H9 (cell line): Measurements from ENCODE around the gene LIPC. TPM values are rescaled to one million over a fixed set of nuclear protein-coding genes. Genes with fewer than 3 reads are reported as not detected.

Experiments
- DNase-seq: peaks from one replicate; pipeline ENCODE4 v3.0.0-alpha.2; 2017
- H2AFZ ChIP-seq: one replicate; pipeline ENCODE4 v1.6.1; 2013; ENCODE audit warnings: mild to moderate bottlenecking, low read length, control low read depth, moderate library complexity
- H2AK5ac ChIP-seq: 2 replicates; pipeline ENCODE4 v1.6.1; 2013; ENCODE audit warnings: low read length, control low read depth, mixed read lengths; ENCODE audit not compliant: insufficient read length
- H2BK120ac ChIP-seq: one replicate; pipeline ENCODE4 v1.6.1; 2013; ENCODE audit warnings: low read depth, mild to moderate bottlenecking, low read length, control low read depth, inconsistent platforms; ENCODE audit not compliant: poor library complexity, severe bottlenecking
- H2BK12ac ChIP-seq: 2 replicates; pipeline ENCODE4 v1.6.1; 2013; ENCODE audit warnings: low read length, control low read depth, mixed read lengths, low read depth; ENCODE audit not compliant: insufficient read length
- H2BK15ac ChIP-seq: 2 replicates; pipeline ENCODE4 v1.6.1; 2013; ENCODE audit warnings: low read depth, low read length, control low read depth
- H2BK20ac ChIP-seq: one replicate; pipeline ENCODE4 v1.6.1; 2013; ENCODE audit warnings: low read depth, mild to moderate bottlenecking, low read length, control low read depth, inconsistent platforms; ENCODE audit not compliant: poor library complexity, severe bottlenecking
- H2BK5ac ChIP-seq: 2 replicates; pipeline ENCODE4 v1.6.1; 2013; ENCODE audit warnings: low read length, control low read depth, mixed read lengths; ENCODE audit not compliant: insufficient read length
- H3K14ac ChIP-seq: 2 replicates; pipeline ENCODE4 v1.6.1; 2013; ENCODE audit warnings: low read length, control low read depth; ENCODE audit not compliant: insufficient read depth
- H3K18ac ChIP-seq: 2 replicates; pipeline ENCODE4 v1.6.1; 2013; ENCODE audit warnings: low read depth, mild to moderate bottlenecking, mixed read lengths, low read length, control low read depth; ENCODE audit not compliant: insufficient read length
- H3K23ac ChIP-seq: 2 replicates; pipeline ENCODE4 v1.6.1; 2013; ENCODE audit warnings: low read length, control low read depth, mixed read lengths, low read depth; ENCODE audit not compliant: insufficient read length
- H3K23me2 ChIP-seq: 2 replicates; pipeline ENCODE4 v1.6.1; 2013; ENCODE audit warnings: low read depth, mild to moderate bottlenecking, mixed read lengths, low read length, control low read depth; ENCODE audit not compliant: insufficient read length, poor library complexity, severe bottlenecking
- H3K27ac ChIP-seq: 2 replicates; pipeline ENCODE4 v1.5.1; 2013; ENCODE audit warnings: low read length, control low read depth, mixed read lengths, low read depth; ENCODE audit not compliant: insufficient read length
- H3K27me3 ChIP-seq: 2 replicates; pipeline ENCODE4 v1.6.1; 2013; ENCODE audit warnings: low read length, control low read depth, inconsistent platforms; ENCODE audit not compliant: insufficient read depth
- H3K4ac ChIP-seq: 2 replicates; pipeline ENCODE4 v1.6.1; 2013; ENCODE audit warnings: low read depth, mild to moderate bottlenecking, control low read depth, inconsistent platforms, low read length, moderate library complexity
- H3K4me1 ChIP-seq: 2 replicates; pipeline ENCODE4 v1.6.1; 2013; ENCODE audit warnings: low read length, control low read depth, inconsistent platforms; ENCODE audit not compliant: insufficient read depth
- H3K4me2 ChIP-seq: 2 replicates; pipeline ENCODE4 v1.6.1; 2013; ENCODE audit warnings: low read length, control low read depth, mixed read lengths; ENCODE audit not compliant: insufficient read length, insufficient read depth
- H3K56ac ChIP-seq: 2 replicates; pipeline ENCODE4 v1.6.1; 2013; ENCODE audit warnings: low read depth, mild to moderate bottlenecking, mixed read lengths, low read length, control low read depth; ENCODE audit not compliant: insufficient read length
- H3K79me1 ChIP-seq: 2 replicates; pipeline ENCODE4 v1.6.1; 2013; ENCODE audit warnings: low read depth, mild to moderate bottlenecking, moderate library complexity, low read length, control low read depth, inconsistent platforms; ENCODE audit not compliant: insufficient read depth, poor library complexity, severe bottlenecking
- H3K79me2 ChIP-seq: 2 replicates; pipeline ENCODE4 v1.6.1; 2013; ENCODE audit warnings: low read length, control low read depth, inconsistent platforms; ENCODE audit not compliant: insufficient read depth
- H3K9ac ChIP-seq: 2 replicates; pipeline ENCODE4 v1.6.1; 2013; ENCODE audit warnings: low read length, control low read depth, mixed read lengths; ENCODE audit not compliant: insufficient read length; ENCODE audit errors: extremely low read depth
- H3K9me3 ChIP-seq: one replicate; pipeline ENCODE4 v1.6.1; 2013; ENCODE audit warnings: low read depth, low read length, inconsistent platforms; ENCODE audit not compliant: control insufficient read depth
- H3T11ph ChIP-seq: one replicate; pipeline ENCODE4 v1.6.1; 2013; ENCODE audit warnings: mild to moderate bottlenecking, low read length, control low read depth, inconsistent platforms
- H4K20me1 ChIP-seq: one replicate; pipeline ENCODE4 v1.6.1; 2013; ENCODE audit not compliant: control insufficient read depth, insufficient read length, insufficient read depth
- H4K5ac ChIP-seq: 2 replicates; pipeline ENCODE4 v1.6.1; 2013; ENCODE audit warnings: low read depth, mild to moderate bottlenecking, mixed read lengths, low read length, control low read depth; ENCODE audit not compliant: insufficient read length
- H4K8ac ChIP-seq: replicated peaks from 2 replicates; pipeline ENCODE4 v1.6.1; 2013; ENCODE audit warnings: low read length, control low read depth, mixed read lengths, low read depth; ENCODE audit not compliant: insufficient read length
- H4K91ac ChIP-seq: 2 replicates; pipeline ENCODE4 v1.6.1; 2013; ENCODE audit warnings: low read depth, mild to moderate bottlenecking, moderate library complexity, mixed read lengths, low read length, control low read depth; ENCODE audit not compliant: insufficient read length
- H3K27ac Mint-ChIP-seq, 3 experiments: 2 replicates in 2 of 3; 3 replicates in 1 of 3; pipeline ENCODE4 v1.8.0; 2020 to 2021; ENCODE audit warnings: mixed read lengths in 3 of 3, mild to moderate bottlenecking in 1 of 3, moderate library complexity in 1 of 3
- H3K27me3 Mint-ChIP-seq: 2 replicates; pipeline ENCODE4 v1.8.0; 2021; ENCODE audit warnings: low read depth, mild to moderate bottlenecking, moderate library complexity, mixed read lengths
- H3K36me3 Mint-ChIP-seq, 3 experiments: 2 replicates in 2 of 3; 3 replicates in 1 of 3; pipeline ENCODE4 v1.8.0; 2020 to 2021; ENCODE audit warnings: low read depth in 3 of 3, mixed read lengths in 3 of 3; ENCODE audit not compliant: insufficient read depth in 1 of 3
- H3K4me1 Mint-ChIP-seq, 2 experiments: 2 replicates each; pipeline ENCODE4 v1.8.0; 2020; ENCODE audit warnings: mixed read lengths in 2 of 2
- H3K4me3 Mint-ChIP-seq, 2 experiments: 2 replicates in 1 of 2; 3 replicates in 1 of 2; pipeline ENCODE4 v1.8.0; 2020 to 2021; ENCODE audit warnings: mild to moderate bottlenecking in 2 of 2, mixed read lengths in 2 of 2, moderate library complexity in 1 of 2
- H3K9me3 Mint-ChIP-seq, 2 experiments: 2 replicates in 1 of 2; 3 replicates in 1 of 2; pipeline ENCODE4 v1.8.0; 2020; ENCODE audit warnings: mild to moderate bottlenecking in 2 of 2, mixed read lengths in 2 of 2, moderate library complexity in 1 of 2
- CTCF ChIP-seq: fragments of 200-600 bp; sonication (generic); conservative IDR thresholded peaks from 3 replicates; pipeline ENCODE4 v1.8.0; 2021; ENCODE audit warnings: antibody characterized with exemption, mild to moderate bottlenecking
- WGBS: extraction: QIAGEN DNeasy Blood & Tissue Kit; methylation state at CpG from one replicate; pipeline ENCODE4 v1.1.7; 2013; ENCODE audit warnings: missing lambda C conversion rate, low lambda C conversion rate, mixed read lengths; ENCODE audit not compliant: insufficient read length; ENCODE audit errors: extremely low coverage; 5-methylcytosine and 5-hydroxymethylcytosine counted together
- total RNA-seq: library from RNA; stranded (reverse); gene quantifications from 2 replicates; pipeline ENCODE4 v1.2.1, GENCODE V29; 2021

Gene LIPC
- total RNA-seq, 1 experiment from 2014 or later = not detected

GRCh38 chr15:58458076-58458475 lies 26.3 kb downstream of the LIPC start:
- no peak overlapping the region for H3K4me2 ChIP-seq
- no peak overlapping the region for H3K4me3 Mint-ChIP-seq

More at GRCh38 chr15:58458076-58458475, 26.3 kb downstream of the LIPC start:
- no peaks in the 10 kb centered on the region for H4K20me1 ChIP-seq
- H3K27ac ChIP-seq = no peak overlapping the region
- H3K23me2 ChIP-seq = no peaks in the 10 kb centered on the region
- Mint-ChIP-seq H3K4me1 (peaks cover 5 to 7% of the 10 kb centered on the region in 2 experiments; a peak in 2 of 4 replicates), H3K9me3 (no peaks in the 10 kb centered on the region), H3K27me3 (peaks cover 2% of the 10 kb centered on the region; the same call in 1 of the 2 replicates), H3K36me3 (no peaks in the 10 kb centered on the region), H3K27ac (no peak overlapping the region)
- H3K9me3 ChIP-seq = no peaks in the 10 kb centered on the region
- H3K14ac ChIP-seq = no peak overlapping the region
- H3K4me1 ChIP-seq = no peaks in the 10 kb centered on the region
- H2BK15ac ChIP-seq = no peak overlapping the region
- no peak overlapping the region for H4K5ac ChIP-seq
- no peak overlapping the region for H2BK20ac ChIP-seq
- H2BK12ac ChIP-seq = no peak overlapping the region
- H2AK5ac ChIP-seq = no peak overlapping the region
- DNase-seq = no peak
- H3K23ac ChIP-seq = no peak overlapping the region
- H3T11ph ChIP-seq = no peak overlapping the region
- H2BK5ac ChIP-seq = no peak overlapping the region
- H3K56ac ChIP-seq = no peak overlapping the region
- H3K79me1 ChIP-seq = no peaks in the 10 kb centered on the region
- no peak overlapping the region for H3K18ac ChIP-seq
- WGBS = no CpG with 5 or more reads among the region's 3 CpGs
- H2AFZ ChIP-seq = no peak overlapping the region
- H3K4ac ChIP-seq = no peak overlapping the region
- TF ChIP-seq CTCF = no peak
- H3K27me3 ChIP-seq = no peaks in the 10 kb centered on the region
- H3K9ac ChIP-seq = no peak overlapping the region
- H3K79me2 ChIP-seq = no peaks in the 10 kb centered on the region
- H2BK120ac ChIP-seq = no peak overlapping the region
- H4K8ac ChIP-seq = no peak overlapping the region
- H4K91ac ChIP-seq = no peak overlapping the region
